NCI-H187 (cell line): ENCODE results near the gene DUSP18.
"Not testable (repeated sequence)": the region's sequence is repeated elsewhere in the genome, so short reads cannot be mapped to it uniquely, and the experiment has no call there.

Experiments used
- DNase-seq, 2 experiments: peaks; one replicate each; lab custom pipeline; 2025; lab: John Stamatoyannopoulos, UW

DUSP18 gene

DNA sequence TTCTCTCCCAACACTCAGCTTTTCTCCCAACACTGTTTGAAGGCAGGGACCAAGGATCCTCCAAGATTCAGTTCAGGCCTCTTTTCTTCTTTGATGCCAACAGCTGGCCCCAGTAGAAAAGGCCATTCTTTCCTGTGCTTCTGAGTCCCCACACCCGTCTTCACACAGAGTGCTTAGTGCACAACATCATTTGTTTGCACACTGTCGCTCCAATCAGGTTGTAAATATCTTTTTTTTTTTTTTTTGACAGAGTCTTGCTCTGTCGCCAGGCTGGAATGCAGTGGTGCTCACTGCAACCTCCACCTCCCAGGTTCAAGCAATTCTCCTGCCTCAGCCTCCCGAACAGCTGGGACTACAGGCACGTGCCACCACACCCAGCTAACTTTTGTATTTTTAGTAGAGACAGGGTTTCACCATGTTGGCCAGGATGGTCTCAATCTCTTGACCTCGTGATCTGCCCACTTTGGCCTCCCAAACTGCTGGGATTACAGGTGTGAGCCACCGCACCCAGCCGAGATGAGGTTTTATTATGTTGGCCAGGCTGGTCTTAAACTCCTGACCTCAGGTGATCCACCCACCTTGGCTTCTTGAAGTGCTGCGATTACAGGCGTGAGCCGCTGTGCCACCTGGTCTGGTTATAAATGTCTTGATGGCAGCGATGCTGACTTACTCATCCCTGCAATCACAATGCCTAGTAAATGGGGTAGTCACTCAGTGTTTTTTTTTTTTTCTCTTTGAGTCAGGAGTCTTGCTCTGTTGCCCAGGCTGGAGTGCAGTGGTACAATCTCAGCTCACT, 12.4 kb upstream of the DUSP18 start:
- DNase-seq = not testable (repeated sequence)

- DNase-seq = not testable (repeated sequence)
Observed at GRCh38 chr22:30676565-30676964, 8.9 kb upstream of the DUSP18 start.

DNA sequence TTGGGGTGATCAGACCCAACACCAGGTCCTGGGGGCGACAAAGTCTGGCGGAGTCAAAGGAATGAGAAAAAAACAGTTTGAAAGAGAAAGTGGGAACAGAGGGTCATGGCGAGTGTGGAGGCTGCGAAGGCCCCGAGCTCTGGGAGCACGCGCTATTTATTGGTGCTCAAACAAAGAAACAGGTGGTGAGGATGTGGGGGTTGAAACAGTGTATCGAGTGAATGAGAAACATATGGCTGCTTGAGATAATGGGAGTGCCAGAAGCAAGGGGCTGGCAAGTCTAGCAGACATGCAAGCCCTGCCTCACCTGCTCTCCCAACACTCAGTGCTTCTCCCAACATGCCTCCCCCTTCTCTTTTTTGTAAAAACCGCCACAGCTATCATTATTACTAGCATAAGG, 7.8 kb upstream of the DUSP18 start:
- DNase-seq = no peak

DNA sequence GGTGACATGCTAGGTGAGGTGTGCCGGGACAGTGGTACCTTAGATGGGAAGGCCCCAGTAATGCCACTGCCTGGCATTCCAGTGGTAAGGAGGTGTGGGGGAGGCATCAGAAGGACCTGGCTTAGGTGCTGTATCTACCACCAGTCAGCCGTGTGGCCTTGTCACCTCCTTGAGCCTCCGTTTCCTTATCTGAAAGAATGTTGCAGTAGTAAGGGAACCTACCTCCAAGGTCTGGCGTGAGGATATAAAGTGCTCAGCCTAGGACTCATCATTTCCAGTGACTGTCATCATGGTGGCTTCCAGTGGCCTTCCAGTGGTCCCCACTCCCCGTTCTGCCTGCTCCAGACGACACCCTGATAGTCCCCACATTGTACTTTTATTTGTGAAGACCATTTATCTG, 6.8 kb upstream of the DUSP18 start:
- DNase-seq = no peak

DNA sequence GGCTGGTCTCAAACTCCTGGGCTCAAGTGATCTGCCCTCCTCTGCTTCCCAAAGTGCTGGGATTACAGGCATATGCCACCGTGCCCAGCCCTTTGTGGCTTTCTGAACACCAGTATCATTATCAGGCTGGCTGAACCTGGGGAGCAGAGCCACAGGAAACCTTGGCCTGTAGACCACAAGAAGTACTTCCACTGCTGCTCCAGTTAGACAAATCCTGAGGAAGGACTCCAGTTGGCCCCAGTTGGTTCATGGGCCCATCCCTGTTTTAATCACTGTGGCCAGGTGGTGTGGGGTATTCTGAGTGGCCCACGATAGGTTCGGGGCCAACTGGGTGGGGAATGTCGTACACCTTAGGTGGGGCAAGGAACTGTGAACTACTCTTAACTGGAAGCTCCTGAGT, 5.5 kb upstream of the DUSP18 start:
- no peak for DNase-seq

- no peak for DNase-seq
Observed at GRCh38 chr22:30671071-30671470, 3.4 kb upstream of the DUSP18 start.

GRCh38 chr22:30668386-30668710, 673 bp upstream of the DUSP18 start:
- DNase-seq = no peak

- no peak for DNase-seq
Observed at GRCh38 chr22:30667107-30667493, 575 bp downstream of the DUSP18 start.

- no peak for DNase-seq
Observed at GRCh38 chr22:30665786-30666185, 1.9 kb downstream of the DUSP18 start.

GRCh38 chr22:30665266-30665665, 2.4 kb downstream of the DUSP18 start:
- no peak for DNase-seq

DNA sequence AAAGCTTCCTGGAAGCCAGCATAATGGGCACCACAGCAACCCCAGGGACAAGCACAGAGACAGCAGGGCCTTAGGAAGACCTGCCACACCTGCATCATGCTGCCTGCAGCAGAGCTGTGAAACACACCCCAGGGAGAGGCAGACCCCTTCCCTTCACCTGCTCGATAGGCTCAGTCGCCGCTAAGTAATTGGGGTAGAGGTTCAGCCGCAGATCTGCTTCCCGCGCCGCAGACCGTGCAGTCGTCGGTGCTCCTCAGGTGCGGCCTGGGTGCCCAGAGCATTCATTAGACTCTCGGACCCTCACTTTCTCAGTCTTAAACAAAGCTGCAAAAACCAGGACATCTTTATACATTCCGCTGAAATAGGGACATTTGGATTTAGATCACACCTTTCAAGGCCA, 2.9 kb downstream of the DUSP18 start:
- no peak for DNase-seq

DNA sequence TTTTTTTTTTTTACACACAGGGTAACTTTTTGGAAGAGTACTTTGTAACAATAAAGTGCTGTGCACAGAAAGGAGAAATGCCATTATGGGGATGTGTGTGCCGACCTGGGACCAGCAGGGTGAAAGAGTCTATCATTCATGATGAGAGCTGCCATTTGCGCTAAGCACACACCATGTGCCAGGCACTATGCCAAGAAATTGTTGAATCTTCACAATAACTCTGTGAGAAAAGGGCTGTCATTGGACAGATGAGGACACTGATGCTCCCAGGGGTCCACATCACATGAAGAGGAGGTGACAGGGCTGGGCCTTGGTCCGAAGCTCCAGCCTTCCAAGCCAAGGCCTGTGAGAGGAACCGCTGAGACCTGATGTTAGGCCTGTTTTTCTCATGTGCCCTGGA, 5.6 kb downstream of the DUSP18 start:
- peak in 1 of 2 experiments; percentile 1 for DNase-seq

DNA sequence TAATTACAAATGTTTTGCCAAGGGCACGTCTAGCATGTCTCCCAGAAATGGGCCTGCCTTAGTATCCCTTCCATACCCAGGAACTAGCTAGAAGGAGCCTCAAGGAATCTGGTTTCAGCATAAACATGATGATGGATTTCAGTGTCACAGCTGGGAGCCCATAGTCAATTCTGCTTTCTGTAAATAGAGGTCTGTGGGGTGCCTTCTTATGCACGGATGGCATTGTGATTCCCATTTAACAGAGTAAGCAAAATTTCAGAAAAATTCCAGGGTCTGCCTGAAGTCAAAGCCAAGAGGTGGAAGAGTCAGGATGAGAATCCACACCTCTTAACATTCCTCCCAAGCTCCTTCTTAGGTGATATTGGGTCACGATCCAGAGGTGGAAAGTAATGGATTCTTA, 12.1 kb downstream of the DUSP18 start:
- DNase-seq = no peak

- DNase-seq = no peak
Observed at GRCh38 chr22:30654361-30654760, 13.3 kb downstream of the DUSP18 start.

GRCh38 chr22:30652852-30653251, 14.8 kb downstream of the DUSP18 start:
- no peak for DNase-seq

GRCh38 chr22:30650508-30651116, 17.1 kb downstream of the DUSP18 start:
- no peak for DNase-seq

GRCh38 chr22:30649430-30650007, 18.2 kb downstream of the DUSP18 start:
- no peak for DNase-seq

DNA sequence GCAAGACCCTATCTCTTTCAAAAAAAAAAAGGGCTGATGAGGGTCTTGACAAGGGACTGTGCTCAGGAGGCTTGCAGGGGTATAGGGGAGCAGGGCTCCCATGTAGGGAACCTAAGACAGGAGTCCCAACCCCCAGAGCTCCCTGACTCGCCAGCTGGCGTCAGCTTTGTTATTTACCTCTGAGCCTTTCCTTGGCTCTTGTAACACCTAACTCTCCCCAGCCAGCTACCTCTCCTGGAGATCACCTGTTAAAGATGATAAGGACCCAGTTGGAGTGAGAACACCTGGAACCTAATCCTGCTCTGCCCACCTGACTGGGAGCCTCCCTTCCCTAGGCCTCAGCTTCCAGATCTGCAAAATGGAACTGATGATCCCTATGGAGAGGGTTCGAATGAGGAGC, 18.9 kb downstream of the DUSP18 start:
- no peak for DNase-seq

GRCh38 chr22:30647536-30647935, 20.1 kb downstream of the DUSP18 start:
- no peak for DNase-seq

DNA sequence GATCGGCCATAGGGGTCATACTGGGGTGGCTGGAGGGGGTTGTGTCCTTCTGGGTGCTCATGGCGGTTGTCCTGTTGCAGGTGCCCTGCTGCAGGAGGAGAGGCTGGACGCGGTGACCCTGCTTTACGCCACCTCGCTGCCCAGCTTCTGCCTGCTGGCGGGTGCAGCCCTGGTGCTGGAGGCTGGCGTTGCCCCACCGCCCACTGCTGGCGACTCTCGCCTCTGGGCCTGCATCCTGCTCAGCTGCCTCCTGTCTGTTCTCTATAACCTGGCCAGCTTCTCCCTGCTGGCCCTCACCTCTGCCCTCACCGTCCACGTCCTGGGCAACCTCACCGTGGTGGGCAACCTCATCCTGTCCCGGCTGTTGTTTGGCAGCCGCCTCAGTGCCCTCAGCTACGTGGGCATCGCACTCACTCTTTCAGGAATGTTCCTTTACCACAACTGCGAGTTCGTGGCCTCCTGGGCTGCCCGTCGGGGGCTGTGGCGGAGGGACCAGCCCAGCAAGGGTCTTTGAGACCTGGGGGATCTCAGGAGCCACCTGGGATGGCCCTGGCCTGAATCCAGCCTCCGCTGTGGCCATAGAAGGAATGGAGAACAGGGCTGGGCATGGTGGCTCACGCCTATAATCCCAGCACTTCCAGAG, 21.0 kb downstream of the DUSP18 start:
- no peak for DNase-seq

DNA sequence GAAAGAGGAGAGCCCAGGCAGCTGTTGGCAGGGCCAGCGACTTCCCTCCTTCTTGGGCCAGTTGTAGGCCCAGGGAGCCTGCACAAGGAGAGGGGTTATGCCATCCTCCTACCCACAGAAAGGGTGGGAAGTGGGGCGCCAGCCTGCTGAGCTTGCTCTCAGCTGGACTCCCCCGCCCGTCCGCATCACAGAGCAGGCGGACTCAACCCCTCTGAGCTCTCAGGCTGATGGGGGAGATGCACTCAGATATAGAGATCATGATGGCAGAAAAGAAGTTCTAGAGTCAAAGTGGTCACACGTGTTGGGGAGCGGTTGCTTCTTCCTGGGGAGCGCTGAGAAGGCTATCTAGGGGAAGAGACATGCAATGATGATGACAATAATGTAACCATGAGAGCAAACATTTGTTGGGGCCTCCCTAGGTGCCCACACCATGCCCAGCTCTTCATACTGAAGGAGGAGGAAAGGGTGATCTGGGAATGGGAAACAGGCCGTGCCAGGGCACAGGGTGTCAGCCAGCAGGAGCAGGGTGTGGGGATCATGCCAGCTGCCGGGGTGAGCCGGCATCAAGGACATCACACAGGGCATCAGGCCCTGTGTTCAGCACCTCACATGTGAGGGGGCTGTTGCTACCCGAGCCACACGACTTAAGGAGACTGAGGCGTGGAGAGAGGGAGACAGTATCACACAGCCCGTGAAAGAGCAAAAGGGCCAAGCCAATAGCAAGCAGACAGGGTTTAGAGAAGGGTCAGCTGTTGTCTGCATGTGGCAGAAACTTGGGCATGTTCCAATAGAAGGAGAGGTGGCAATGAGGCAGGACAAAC, 24.4 kb downstream of the DUSP18 start:
- no peak for DNase-seq

- DNase-seq = no peak
Observed at GRCh38 chr22:30640839-30641430, 26.7 kb downstream of the DUSP18 start.
